ENCODE measurements around the gene C19orf47.

C19orf47 gene

DNA sequence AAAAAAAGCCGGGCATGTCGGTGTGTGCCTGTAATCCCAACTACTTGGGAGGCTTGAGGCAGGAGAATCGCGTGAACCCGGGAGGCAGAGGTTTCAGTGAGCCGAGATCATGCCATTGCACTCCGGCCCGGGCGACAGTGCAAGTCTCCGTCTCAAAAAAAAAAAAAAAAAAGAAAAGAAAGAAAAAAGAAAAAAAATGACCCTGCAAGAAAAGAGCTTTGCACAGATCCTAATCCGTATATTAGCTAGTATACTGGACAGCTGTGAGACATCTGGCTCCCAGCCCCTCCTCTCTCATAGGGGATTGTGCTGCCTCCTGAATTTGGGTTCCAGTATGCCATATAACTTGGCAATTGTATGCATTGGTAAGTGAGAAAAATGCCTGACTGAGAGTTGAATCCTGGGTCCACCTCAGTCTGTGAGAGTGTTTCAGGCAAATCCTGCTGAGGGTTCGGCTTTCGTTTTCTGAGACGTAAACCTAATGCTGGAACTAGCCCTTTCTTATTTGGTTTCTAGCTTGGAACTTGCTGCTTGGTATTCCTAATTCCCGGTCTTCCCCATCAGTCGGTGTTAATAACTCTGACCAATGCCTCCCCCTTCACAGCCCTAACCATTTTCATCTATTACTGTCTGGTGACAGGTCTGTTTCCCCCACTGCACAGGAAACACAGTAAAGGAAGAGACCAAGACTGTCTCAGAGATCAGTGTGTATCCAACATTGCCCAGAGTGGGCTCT is 61.8 kb downstream of the C19orf47 start:
- TF ChIP-seq, protein P1, sequence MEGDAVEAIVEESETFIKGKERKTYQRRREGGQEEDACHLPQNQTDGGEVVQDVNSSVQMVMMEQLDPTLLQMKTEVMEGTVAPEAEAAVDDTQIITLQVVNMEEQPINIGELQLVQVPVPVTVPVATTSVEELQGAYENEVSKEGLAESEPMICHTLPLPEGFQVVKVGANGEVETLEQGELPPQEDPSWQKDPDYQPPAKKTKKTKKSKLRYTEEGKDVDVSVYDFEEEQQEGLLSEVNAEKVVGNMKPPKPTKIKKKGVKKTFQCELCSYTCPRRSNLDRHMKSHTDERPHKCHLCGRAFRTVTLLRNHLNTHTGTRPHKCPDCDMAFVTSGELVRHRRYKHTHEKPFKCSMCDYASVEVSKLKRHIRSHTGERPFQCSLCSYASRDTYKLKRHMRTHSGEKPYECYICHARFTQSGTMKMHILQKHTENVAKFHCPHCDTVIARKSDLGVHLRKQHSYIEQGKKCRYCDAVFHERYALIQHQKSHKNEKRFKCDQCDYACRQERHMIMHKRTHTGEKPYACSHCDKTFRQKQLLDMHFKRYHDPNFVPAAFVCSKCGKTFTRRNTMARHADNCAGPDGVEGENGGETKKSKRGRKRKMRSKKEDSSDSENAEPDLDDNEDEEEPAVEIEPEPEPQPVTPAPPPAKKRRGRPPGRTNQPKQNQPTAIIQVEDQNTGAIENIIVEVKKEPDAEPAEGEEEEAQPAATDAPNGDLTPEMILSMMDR (IDR thresholded peaks at IDR 0.05) = no peak
- Histone ChIP-seq H3K4me3 (no peak overlapping the region), H3K27ac (peak overlapping the region; percentile 2 to 90)
- no peak for DNase-seq (ENCODE audit: low spot score)

DNA sequence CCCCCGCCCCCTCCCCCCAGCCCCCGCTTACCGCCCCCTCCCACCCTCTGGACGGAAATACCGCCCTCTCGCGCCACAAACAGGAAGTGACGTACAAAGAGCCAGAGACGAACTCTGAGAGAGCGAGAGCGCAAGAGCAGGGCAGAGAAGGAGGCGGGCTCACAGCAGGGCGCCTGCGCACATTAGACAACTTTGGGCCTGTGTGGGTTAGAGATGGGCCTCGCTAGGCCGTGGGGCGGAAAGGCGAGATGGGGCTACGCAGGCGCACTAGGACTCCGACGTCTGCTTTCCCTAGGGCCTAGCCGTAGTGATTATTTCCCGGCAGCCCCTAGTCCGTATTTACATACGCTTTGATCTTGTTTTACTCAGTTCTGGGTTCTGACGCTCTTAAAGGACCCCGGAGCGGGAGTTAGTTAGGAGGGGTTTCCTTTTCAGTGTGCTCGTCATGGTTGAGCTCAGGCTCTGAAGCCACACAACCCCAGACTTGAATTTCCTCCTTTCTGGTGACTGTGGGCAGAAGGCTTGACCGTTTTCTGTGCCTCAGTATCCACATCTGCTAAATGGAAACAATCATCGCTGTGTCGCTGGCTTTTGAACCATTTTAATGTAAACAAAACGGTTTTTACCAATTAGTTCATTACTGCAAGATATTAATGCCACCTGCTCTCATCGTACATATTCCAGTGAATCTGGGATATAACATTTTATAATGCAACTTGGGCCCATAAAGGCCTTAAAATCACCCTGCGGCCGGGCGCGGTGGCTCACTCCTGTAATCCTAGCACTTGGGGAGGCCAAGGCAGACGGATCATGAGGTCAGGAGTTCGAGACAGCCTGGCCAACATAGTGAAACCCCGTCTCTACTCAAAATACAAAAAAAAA is 62.6 kb downstream of the C19orf47 start:
- TF ChIP-seq, protein P1 (IDR thresholded peaks at IDR 0.05) = no peak
- H3K4me3 ChIP-seq = peak overlapping the region; percentile 99
- peak; percentile 100 for DNase-seq (ENCODE audit: low spot score)
- H3K27ac ChIP-seq = peak overlapping the region; percentile 90 to 97

DNA sequence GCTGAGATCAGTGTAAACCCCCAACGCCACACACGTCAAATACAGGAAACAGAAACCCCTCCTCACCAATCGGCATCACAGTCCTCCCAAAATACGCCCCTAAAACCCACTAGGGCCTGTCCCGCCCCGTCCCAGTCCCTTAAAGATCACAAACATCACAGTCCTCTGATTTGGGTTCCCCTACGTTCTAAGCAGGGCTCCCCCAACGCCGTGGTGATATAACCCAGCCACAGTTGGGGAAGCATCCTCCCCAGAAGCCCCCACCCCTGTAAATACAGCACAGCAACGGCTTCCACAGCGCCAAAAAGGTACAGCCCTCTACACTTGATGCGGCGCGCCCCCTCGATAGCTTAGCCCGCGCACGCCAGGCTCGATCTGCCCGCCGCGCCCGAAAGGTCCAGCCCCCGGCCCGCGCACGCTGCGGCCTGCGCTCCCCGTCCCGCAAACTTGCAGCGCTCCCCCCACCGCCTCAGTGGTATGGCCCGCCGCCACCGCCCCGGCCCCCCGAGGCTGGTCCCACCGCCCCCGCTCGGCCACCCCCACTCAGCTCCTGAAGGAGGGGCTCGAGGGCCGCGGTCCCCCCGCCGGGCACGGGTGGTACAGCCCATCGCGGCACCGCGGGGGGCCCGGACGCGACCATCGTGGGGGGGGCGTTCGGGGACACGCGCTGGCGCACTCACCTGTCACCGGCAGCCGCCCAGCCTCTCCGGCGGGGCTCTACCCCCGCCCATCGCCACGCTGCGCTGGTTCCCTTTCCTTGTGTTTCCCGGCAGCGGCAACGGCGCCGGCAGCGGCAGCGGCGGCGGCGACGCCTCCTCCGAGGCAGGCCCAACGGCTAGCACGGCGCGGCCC is 63.5 kb downstream of the C19orf47 start, which contains the start of gene AKT2:
Gene AKT2 (minus strand): TSS at position 845 of the 852 bp plus-strand sequence. CDS start 20,078 bp downstream, outside the sequence.
- Histone ChIP-seq H3K4me3 (peak within 1 kb of the TSS; percentile 99), H3K27ac (peak within 1 kb of the TSS; percentile 90 to 97)
- TF ChIP-seq, protein P1 (IDR thresholded peaks at IDR 0.05) = no peak
- DNase-seq (ENCODE audit: low spot score) = no peak

DNA sequence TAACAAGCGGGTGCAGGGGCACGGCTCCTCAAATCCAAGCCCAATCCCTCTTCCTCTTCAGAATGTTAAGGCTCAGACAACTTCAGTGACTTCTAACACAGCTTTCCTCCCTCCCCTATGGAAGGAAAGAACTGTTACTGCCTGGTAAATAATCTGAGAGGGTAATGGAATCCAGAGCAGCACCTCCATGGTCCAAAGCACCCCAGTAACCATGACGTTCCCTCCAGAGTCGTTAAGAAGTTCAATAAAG is 64.0 kb downstream of the C19orf47 start:
- DNase-seq (ENCODE audit: low spot score) = no peak
- peak overlapping the region; percentile 99 for H3K4me3 ChIP-seq
- TF ChIP-seq, protein P1 (IDR thresholded peaks at IDR 0.05) = no peak
- H3K27ac ChIP-seq = peak overlapping the region; percentile 90 to 97

DNA sequence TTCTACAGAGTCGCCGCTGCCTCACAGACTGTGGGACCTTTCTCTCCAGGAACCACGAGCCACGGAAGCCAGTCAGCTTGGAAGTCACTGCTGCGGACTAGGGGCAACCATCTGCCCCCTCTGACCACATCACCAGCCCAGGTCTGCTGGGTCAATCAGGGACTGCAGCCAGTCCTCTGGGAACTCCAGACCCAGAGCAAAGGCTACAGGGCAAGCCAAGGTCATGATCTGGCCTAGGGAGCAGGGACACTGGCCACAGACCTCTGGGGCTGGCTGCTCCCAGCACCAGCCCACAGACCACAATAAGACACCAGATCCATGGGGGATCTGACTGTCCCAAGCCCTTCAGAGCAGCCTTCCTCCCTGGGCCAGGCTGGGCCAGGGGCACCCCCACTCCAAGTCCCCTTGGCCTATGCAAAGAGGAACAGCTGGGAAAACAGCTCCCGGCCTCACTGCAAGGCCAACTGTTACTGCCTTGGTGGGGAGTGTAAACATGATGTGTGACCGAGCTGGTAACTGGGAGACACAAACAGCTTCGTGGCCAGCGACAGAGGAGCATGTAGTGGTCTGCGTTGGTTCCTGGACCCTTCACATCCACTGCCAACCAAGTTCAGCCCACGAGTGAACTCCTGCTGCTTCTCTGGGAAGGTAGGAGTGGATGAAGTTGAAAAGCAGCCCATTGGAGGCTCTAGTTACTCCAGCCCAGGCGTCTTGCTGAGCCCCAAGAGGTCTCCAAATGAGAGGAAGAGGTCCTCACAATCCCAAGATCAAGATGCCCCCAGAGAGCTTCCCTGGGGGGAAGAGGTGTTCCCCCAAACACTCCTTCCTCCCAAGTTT is 64.6 kb downstream of the C19orf47 start:
- DNase-seq (ENCODE audit: low spot score) = no peak
- TF ChIP-seq, protein P1 (IDR thresholded peaks at IDR 0.05) = no peak

DNA sequence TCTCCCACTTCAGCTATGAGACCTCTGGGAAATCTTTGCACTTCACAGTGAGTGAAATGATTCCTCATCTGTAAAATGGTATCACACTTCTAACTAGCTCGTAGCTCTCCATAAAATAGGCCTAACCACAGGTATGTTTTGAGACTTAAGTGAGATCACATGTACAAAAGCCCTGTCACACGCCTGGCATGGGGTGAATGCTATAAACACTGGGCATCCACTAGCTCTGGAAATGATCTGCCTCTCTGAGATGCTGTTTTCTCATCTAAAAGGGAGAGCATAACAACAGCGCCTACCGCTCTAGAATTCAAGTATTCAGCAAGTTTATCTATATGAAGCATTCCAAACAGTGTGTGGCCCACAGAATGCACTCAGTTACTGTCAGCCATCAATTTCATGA is 65.3 kb downstream of the C19orf47 start:
- H3K27ac ChIP-seq = no peak overlapping the region
- no peak for DNase-seq (ENCODE audit: low spot score)
- H3K4me3 ChIP-seq = peak overlapping the region; percentile 99
- TF ChIP-seq, protein P1 (IDR thresholded peaks at IDR 0.05) = no peak

More for the DNA sequence above, 64.6 kb downstream of the C19orf47 start:
- peak overlapping the region; percentile 90 to 97 for H3K27ac ChIP-seq
- H3K4me3 ChIP-seq = peak overlapping the region; percentile 99
